ENCODE data around the gene CD63.

The CD63 gene

GRCh38 chr12:55720071-55720564 lies 8.7 kb downstream of the CD63 start, which contains the start of gene RDH5:
RDH5 (plus strand) TSS chr12:55720393; CDS start chr12:55721185, 792 bp downstream.
- no peak within 1 kb of the TSS for H3K27ac Mint-ChIP-seq
- no peak for ATAC-seq
- peaks cover 4% of the 10 kb centered on the region for H3K27me3 Mint-ChIP-seq
- peaks cover 34% of the 10 kb centered on the region for H3K4me1 Mint-ChIP-seq
- no peak within 1 kb of the TSS for H3K4me3 Mint-ChIP-seq
- no peak for DNase-seq
- peaks cover 5% of the 10 kb centered on the region for H3K36me3 Mint-ChIP-seq (ENCODE audit: low read depth)
- no peaks in the 10 kb centered on the region for H3K9me3 Mint-ChIP-seq

- H3K9me3 Mint-ChIP-seq: no peaks in the 10 kb centered on the region
- DNase-seq: no peak
- no peak overlapping the region for H3K27ac Mint-ChIP-seq
- H3K4me1 Mint-ChIP-seq: peaks cover 34% of the 10 kb centered on the region
- ATAC-seq: no peak
- H3K4me3 Mint-ChIP-seq: no peak overlapping the region
- H3K36me3 Mint-ChIP-seq (ENCODE audit: low read depth): peaks cover 5% of the 10 kb centered on the region
- peaks cover 4% of the 10 kb centered on the region for H3K27me3 Mint-ChIP-seq
Measured at GRCh38 chr12:55719371-55719770, 9.4 kb downstream of the CD63 start.

DNA sequence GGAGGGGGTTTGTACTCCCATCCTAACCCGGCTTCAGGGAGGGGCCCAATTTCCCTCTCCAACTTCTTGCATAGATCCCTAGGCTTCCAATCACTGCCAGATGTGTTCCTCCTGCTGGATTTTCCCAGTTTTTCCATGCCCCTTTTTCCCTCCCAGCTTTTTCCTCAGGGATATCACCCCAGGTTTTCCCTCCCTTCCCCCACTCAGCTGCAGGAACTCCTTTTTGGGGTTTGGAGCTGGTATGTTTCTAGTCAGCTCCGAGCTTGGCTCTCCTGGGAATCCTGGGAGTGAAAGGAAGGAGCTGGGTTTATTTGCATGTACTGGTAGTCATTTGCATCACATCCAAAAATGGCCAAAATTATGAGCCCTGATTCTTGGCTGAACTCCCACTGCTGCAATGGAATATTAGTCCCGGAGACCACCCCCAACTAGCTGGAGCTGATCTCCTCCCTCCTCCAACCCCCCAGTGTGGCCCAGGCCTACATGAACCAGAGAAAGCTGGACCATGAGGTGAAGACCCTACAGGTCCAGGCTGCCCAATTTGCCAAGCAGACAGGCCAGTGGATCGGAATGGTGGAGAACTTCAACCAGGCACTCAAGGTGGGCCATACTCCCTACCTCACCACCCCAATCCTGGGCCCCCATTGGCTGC lies 10.1 kb downstream of the CD63 start:
- DNase-seq: no peak
- peak overlapping the region; percentile 64 for H3K27ac Mint-ChIP-seq
- H3K9me3 Mint-ChIP-seq: no peaks in the 10 kb centered on the region
- peaks cover 4% of the 10 kb centered on the region for H3K27me3 Mint-ChIP-seq
- H3K36me3 Mint-ChIP-seq (ENCODE audit: low read depth): peaks cover 5% of the 10 kb centered on the region
- ATAC-seq: no peak
- H3K4me1 Mint-ChIP-seq: peaks cover 34% of the 10 kb centered on the region
- no peak overlapping the region for H3K4me3 Mint-ChIP-seq

DNA sequence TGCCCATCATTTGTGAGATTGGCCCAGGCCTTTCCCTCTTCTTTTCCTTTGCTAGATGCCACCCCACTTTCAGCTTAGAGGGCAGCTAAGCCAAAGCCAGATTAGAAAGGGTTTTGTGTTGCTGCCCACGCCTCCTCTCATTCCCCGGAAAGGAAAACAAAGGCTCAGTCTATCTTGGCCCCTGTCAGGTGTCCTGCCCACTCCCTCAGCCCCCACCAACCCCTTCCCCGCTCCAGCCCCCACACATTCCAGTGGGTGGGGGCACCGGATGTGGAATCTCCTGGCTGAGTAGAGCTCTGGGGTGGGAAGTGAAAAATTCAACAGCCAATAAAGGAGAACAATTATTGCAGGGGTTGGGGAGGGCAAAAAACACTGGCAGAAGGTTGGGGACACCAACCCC lies 10.8 kb downstream of the CD63 start:
- peak overlapping the region; percentile 88 for H3K4me3 Mint-ChIP-seq
- H3K9me3 Mint-ChIP-seq: no peaks in the 10 kb centered on the region
- DNase-seq: no peak
- H3K4me1 Mint-ChIP-seq: peaks cover 34% of the 10 kb centered on the region
- H3K27ac Mint-ChIP-seq: peak overlapping the region; percentile 64
- no peak for ATAC-seq
- peaks cover 4% of the 10 kb centered on the region for H3K27me3 Mint-ChIP-seq
- peaks cover 5% of the 10 kb centered on the region for H3K36me3 Mint-ChIP-seq (ENCODE audit: low read depth)

GRCh38 chr12:55717011-55718007 lies 11.5 kb downstream of the CD63 start:
- DNase-seq: peak; percentile 33
- Mint-ChIP-seq H3K9me3 (no peaks in the 10 kb centered on the region), H3K36me3 (ENCODE audit: low read depth) (peaks cover 5% of the 10 kb centered on the region), H3K4me3 (peak overlapping the region; percentile 88), H3K27me3 (peaks cover 4% of the 10 kb centered on the region), H3K4me1 (peaks cover 34% of the 10 kb centered on the region), H3K27ac (peak overlapping the region; percentile 90)
- ATAC-seq: peak; percentile 67

- Mint-ChIP-seq H3K4me3 (peak overlapping the region; percentile 88), H3K4me1 (peaks cover 34% of the 10 kb centered on the region), H3K27ac (peak overlapping the region; percentile 90), H3K36me3 (ENCODE audit: low read depth) (peaks cover 5% of the 10 kb centered on the region), H3K27me3 (peaks cover 4% of the 10 kb centered on the region), H3K9me3 (no peaks in the 10 kb centered on the region)
- DNase-seq: no peak
- no peak for ATAC-seq
Measured at GRCh38 chr12:55716582-55716957, 12.2 kb downstream of the CD63 start.

- ATAC-seq (peak; percentile 92), DNase-seq (peak; percentile 96)
- Mint-ChIP-seq H3K27me3 (peaks cover 4% of the 10 kb centered on the region), H3K27ac (peak within 1 kb of the TSS; percentile 90), H3K4me3 (peak within 1 kb of the TSS; percentile 88), H3K36me3 (ENCODE audit: low read depth) (peaks cover 5% of the 10 kb centered on the region), H3K9me3 (no peaks in the 10 kb centered on the region), H3K4me1 (peaks cover 34% of the 10 kb centered on the region)
Measured at GRCh38 chr12:55715833-55716581, 12.8 kb downstream of the CD63 start, which contains the start of gene BLOC1S1. BLOC1S1 (plus strand) TSS chr12:55716046; CDS start chr12:55716052, 6 bp downstream.

- ATAC-seq: no peak
- Mint-ChIP-seq H3K4me3 (peak overlapping the region; percentile 88), H3K27ac (peak overlapping the region; percentile 90), H3K36me3 (ENCODE audit: low read depth) (peaks cover 5% of the 10 kb centered on the region), H3K9me3 (no peaks in the 10 kb centered on the region), H3K27me3 (peaks cover 4% of the 10 kb centered on the region), H3K4me1 (peaks cover 34% of the 10 kb centered on the region)
- DNase-seq: no peak
Measured at GRCh38 chr12:55715169-55715764, 13.5 kb downstream of the CD63 start.

DNA sequence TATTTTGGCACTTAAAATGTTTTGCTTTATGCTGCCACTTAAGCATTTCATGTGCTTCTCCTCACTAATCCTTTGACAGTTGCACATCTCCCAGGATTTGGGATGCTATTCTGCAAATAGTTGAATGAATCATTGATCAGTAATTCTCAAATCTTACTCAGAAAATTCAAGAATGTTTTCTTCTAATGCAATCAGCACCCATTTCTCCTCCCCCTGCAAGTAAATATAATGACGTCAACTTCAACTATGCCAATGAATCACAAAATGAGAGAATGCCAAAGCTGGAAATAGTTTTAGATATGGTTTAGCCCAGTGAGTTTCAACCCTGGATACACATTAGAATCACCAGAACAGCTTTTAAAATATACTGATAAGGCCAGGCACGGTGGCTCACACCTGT lies 15.1 kb downstream of the CD63 start:
- Mint-ChIP-seq H3K4me3 (no peak overlapping the region), H3K9me3 (no peaks in the 10 kb centered on the region), H3K27me3 (peaks cover 14% of the 10 kb centered on the region), H3K4me1 (peaks cover 38% of the 10 kb centered on the region), H3K27ac (no peak overlapping the region), H3K36me3 (ENCODE audit: low read depth) (peaks cover 5% of the 10 kb centered on the region)
- DNase-seq (no peak), ATAC-seq (no peak)

DNA sequence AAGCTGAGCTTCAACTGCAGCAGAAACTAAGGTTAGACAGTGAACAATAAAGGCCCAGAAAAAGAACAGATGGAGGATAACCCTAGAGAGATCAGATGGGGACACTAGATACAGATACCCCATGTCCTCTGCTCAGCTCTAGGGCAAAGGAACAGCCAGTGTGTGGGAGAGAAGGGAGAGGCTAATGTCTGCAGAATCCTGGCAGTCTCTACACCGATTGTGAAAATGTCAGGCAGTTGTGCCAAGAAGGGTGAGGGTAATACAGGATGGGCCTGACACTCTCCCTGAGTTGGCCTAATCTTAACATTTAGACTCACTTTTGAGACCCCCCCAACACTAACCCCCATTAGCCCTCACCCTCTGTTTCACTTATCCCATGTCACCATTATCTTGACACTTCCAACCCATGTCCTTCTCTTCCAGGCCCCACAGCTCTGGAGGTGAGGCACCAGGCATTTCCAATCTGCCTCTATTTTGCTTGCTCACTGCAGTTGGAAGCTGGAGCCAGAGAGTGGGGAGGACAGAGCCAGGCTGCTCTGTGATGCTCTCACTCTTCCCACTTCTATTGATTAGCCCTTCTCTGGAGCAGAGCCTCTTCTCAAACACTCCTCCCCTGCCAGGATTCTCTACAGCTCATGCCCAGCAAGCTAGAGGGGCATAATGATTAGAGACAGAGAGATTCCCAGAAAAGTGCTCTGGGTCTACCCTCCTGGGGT lies 16.0 kb downstream of the CD63 start:
- Mint-ChIP-seq H3K27ac (no peak overlapping the region), H3K4me1 (peaks cover 38% of the 10 kb centered on the region), H3K36me3 (ENCODE audit: low read depth) (peaks cover 5% of the 10 kb centered on the region), H3K4me3 (no peak overlapping the region), H3K9me3 (no peaks in the 10 kb centered on the region), H3K27me3 (peaks cover 20% of the 10 kb centered on the region)
- ATAC-seq: no peak
- DNase-seq: no peak

- Mint-ChIP-seq H3K27ac (no peak overlapping the region), H3K9me3 (no peaks in the 10 kb centered on the region), H3K36me3 (ENCODE audit: low read depth) (peaks cover 5% of the 10 kb centered on the region), H3K27me3 (peaks cover 24% of the 10 kb centered on the region), H3K4me1 (peaks cover 34% of the 10 kb centered on the region), H3K4me3 (no peak overlapping the region)
- no peak for DNase-seq
- no peak for ATAC-seq
Measured at GRCh38 chr12:55711786-55712553, 16.8 kb downstream of the CD63 start.

DNA sequence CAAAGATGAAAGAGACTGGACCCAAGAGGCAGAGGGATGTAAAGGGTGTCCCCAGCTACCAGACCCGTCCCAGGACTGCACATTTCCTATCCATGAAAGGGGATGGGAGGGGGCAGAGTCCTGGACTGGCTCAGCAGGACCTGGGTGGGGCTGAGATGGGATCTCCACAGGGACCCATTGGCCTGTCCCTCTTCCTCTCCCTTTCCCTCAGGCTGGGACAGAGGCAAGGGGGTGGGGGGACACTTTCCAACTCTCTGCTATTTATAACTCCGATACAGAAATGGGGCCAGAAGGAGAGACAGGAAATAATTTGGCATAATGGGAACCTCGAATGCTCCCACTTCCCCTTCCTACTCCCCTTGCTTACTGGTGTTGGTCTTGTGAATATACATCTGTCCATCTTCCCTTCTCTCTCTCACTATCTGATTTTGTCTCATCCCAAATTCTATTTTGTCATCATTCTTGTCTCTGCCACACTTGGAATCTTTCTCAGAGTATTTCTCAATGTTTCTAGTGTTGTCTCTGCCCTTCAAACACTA lies 20.0 kb downstream of the CD63 start:
- H3K9me3 Mint-ChIP-seq: no peaks in the 10 kb centered on the region
- no peak for ATAC-seq
- H3K36me3 Mint-ChIP-seq (ENCODE audit: low read depth): no peaks in the 10 kb centered on the region
- no peak overlapping the region for H3K27ac Mint-ChIP-seq
- no peak for DNase-seq
- peaks cover 28% of the 10 kb centered on the region for H3K27me3 Mint-ChIP-seq
- H3K4me1 Mint-ChIP-seq: peaks cover 18% of the 10 kb centered on the region
- H3K4me3 Mint-ChIP-seq: peak overlapping the region; percentile 73

Data from activated naive CD8-positive, alpha-beta T cell treated with anti-CD3 and anti-CD28 coated beads, Interleukin-2, amount 50 U/mL, for 24 hours (primary cell).